Embryonic facial prominence (tissue), 1 donor: ENCODE data around the gene KRT84.

Source experiments
- DNase-seq: peaks from one replicate; pipeline ENCODE4 v3.0.0-alpha.2; 2016; ENCODE audit errors: extremely low spot score

Gene KRT84

GRCh38 chr12:52385226-52385702, at the start of gene KRT84:
Gene KRT84 (minus strand): TSS chr12:52385652. CDS start chr12:52385585, 67 bp downstream.
- DNase-seq = no peak

- DNase-seq = no peak
Measured at GRCh38 chr12:52434760-52435530, 49.5 kb upstream of the KRT84 start.

GRCh38 chr12:52434081-52434733, 48.8 kb upstream of the KRT84 start, which contains the start of gene KRT75:
Gene KRT75 (minus strand): TSS chr12:52434371. CDS start chr12:52434304, 67 bp downstream.
- no peak for DNase-seq

- no peak for DNase-seq
Measured at GRCh38 chr12:52433501-52434080, 48.1 kb upstream of the KRT84 start.

- DNase-seq = no peak
Measured at GRCh38 chr12:52432559-52433207, 47.2 kb upstream of the KRT84 start.

GRCh38 chr12:52428121-52428520, 42.7 kb upstream of the KRT84 start:
- DNase-seq = no peak

GRCh38 chr12:52427083-52427482, 41.6 kb upstream of the KRT84 start:
- DNase-seq = no peak

GRCh38 chr12:52426034-52426433, 40.6 kb upstream of the KRT84 start:
- DNase-seq = no peak

GRCh38 chr12:52425466-52425865, 40.0 kb upstream of the KRT84 start:
- no peak for DNase-seq

- DNase-seq = no peak
Measured at GRCh38 chr12:52423661-52424500, 38.4 kb upstream of the KRT84 start.

- DNase-seq = no peak
Measured at GRCh38 chr12:52423035-52423434, 37.6 kb upstream of the KRT84 start.

- DNase-seq = no peak
Measured at GRCh38 chr12:52419656-52420055, 34.2 kb upstream of the KRT84 start.

- no peak for DNase-seq
Measured at GRCh38 chr12:52418576-52419110, 33.2 kb upstream of the KRT84 start.

GRCh38 chr12:52417740-52418139, 32.3 kb upstream of the KRT84 start:
- no peak for DNase-seq

GRCh38 chr12:52416795-52417194, 31.3 kb upstream of the KRT84 start:
- no peak for DNase-seq

- no peak for DNase-seq
Measured at GRCh38 chr12:52415870-52416750, 30.7 kb upstream of the KRT84 start.

GRCh38 chr12:52414936-52415335, 29.5 kb upstream of the KRT84 start:
- no peak for DNase-seq

GRCh38 chr12:52413782-52414345, 28.4 kb upstream of the KRT84 start:
- no peak for DNase-seq

- no peak for DNase-seq
Measured at GRCh38 chr12:52413202-52413601, 27.8 kb upstream of the KRT84 start.

- DNase-seq = no peak
Measured at GRCh38 chr12:52411815-52412214, 26.4 kb upstream of the KRT84 start.
